CD14-positive monocyte (primary cell): Measurements from ENCODE around the gene NAGPA. TPM values are rescaled to one million over a fixed set of nuclear protein-coding genes. Genes with fewer than 3 reads are reported as not detected.

Experiments used
- DNase-seq, 3 donors: peaks; one replicate each; pipeline ENCODE4 v3.0.0-alpha.2; 2011 to 2022
- H2AFZ ChIP-seq: 2 replicates; pipeline ENCODE4 v1.6.0; 2012; ENCODE audit warnings: mild to moderate bottlenecking, low read depth, low read length, inconsistent platforms; ENCODE audit not compliant: insufficient read depth, poor library complexity, severe bottlenecking
- H3K27ac ChIP-seq, 2 donors: 1 replicate in 1 of 2; 2 replicates in 1 of 2; pipeline ENCODE4 v1.5.1; 2012 to 2013; ENCODE audit warnings: low read length in 2 of 2, control low read depth in 1 of 2, inconsistent platforms in 1 of 2, low read depth in 1 of 2, mild to moderate bottlenecking in 1 of 2
- H3K27me3 ChIP-seq, 2 donors: one replicate each; pipeline versions ENCODE4 v1.6.0 to v1.6.1; 2011 to 2013; ENCODE audit warnings: low read length in 2 of 2; ENCODE audit not compliant: control insufficient read depth in 2 of 2, insufficient read depth in 2 of 2
- H3K36me3 ChIP-seq, 2 donors: replicated peaks in 1 of 2; 1 replicate in 1 of 2; 2 replicates in 1 of 2; pipeline versions ENCODE4 v1.5.1 to v1.6.1; 2012 to 2013; ENCODE audit warnings: low read length in 2 of 2, control low read depth in 1 of 2, inconsistent platforms in 1 of 2, mild to moderate bottlenecking in 1 of 2; ENCODE audit not compliant: insufficient read depth in 2 of 2, control insufficient read depth in 1 of 2
- H3K4me1 ChIP-seq, 2 donors: 1 replicate in 1 of 2; 2 replicates in 1 of 2; pipeline versions ENCODE4 v1.5.1 to v1.6.1; 2012 to 2013; ENCODE audit warnings: low read length in 2 of 2, control low read depth in 1 of 2, inconsistent platforms in 1 of 2, mild to moderate bottlenecking in 1 of 2, moderate library complexity in 1 of 2; ENCODE audit not compliant: insufficient read depth in 2 of 2, control insufficient read depth in 1 of 2
- H3K4me2 ChIP-seq: replicated peaks from 2 replicates; pipeline ENCODE3; 2012; ENCODE audit warnings: low read length, moderate library complexity, mild to moderate bottlenecking; ENCODE audit not compliant: poor library complexity, severe bottlenecking; ENCODE audit errors: extremely low read depth
- H3K4me3 ChIP-seq, 3 experiments: fragments of 200-600 bp in 1 of 3; sonication (generic) in 1 of 3; replicated peaks in 1 of 3; 1 replicate in 2 of 3; 2 replicates in 1 of 3; pipeline ENCODE4 v1.5.1; 2011 to 2013; ENCODE audit warnings: low read length in 3 of 3, mild to moderate bottlenecking in 3 of 3, control low read depth in 2 of 3, low read depth in 2 of 3, inconsistent platforms in 1 of 3, moderate library complexity in 1 of 3
- H3K79me2 ChIP-seq: 2 replicates; pipeline ENCODE4 v1.6.0; 2012; ENCODE audit warnings: mild to moderate bottlenecking, control low read depth, inconsistent platforms, low read length, moderate library complexity; ENCODE audit not compliant: insufficient read depth
- H3K9ac ChIP-seq: 2 replicates; pipeline ENCODE4 v1.6.0; 2017; ENCODE audit warnings: low read length, mild to moderate bottlenecking; ENCODE audit not compliant: insufficient read depth, poor library complexity, severe bottlenecking
- H3K9me3 ChIP-seq, 2 donors: replicated peaks in 1 of 2; 1 replicate in 1 of 2; 2 replicates in 1 of 2; pipeline versions ENCODE4 v1.5.1 to v1.6.1; 2012 to 2013; ENCODE audit warnings: low read length in 2 of 2, control low read depth in 1 of 2; ENCODE audit not compliant: control insufficient read depth in 1 of 2, insufficient read depth in 1 of 2
- H4K20me1 ChIP-seq: 2 replicates; pipeline ENCODE4 v1.6.0; 2012; ENCODE audit warnings: mild to moderate bottlenecking, low read length, control low read depth, moderate library complexity; ENCODE audit not compliant: insufficient read depth
- H3K27ac Mint-ChIP-seq, 7 donors: one replicate each; pipeline ENCODE4 v1.8.0; 2020; ENCODE audit warnings: mild to moderate bottlenecking in 7 of 7, mixed read lengths in 7 of 7, moderate library complexity in 6 of 7, inconsistent platforms in 2 of 7
- H3K27me3 Mint-ChIP-seq, 3 donors: one replicate each; pipeline ENCODE4 v1.8.0; 2021 to 2022; ENCODE audit warnings: low read depth in 3 of 3, mild to moderate bottlenecking in 3 of 3, mixed read lengths in 3 of 3, moderate library complexity in 3 of 3, inconsistent platforms in 1 of 3
- H3K36me3 Mint-ChIP-seq, 2 donors: one replicate each; pipeline ENCODE4 v1.8.0; 2020; ENCODE audit warnings: mixed read lengths in 2 of 2, inconsistent platforms in 1 of 2, mild to moderate bottlenecking in 1 of 2
- H3K4me1 Mint-ChIP-seq: one replicate; pipeline ENCODE4 v1.8.0; 2020; ENCODE audit warnings: mild to moderate bottlenecking, mixed read lengths
- H3K4me3 Mint-ChIP-seq, 2 donors: one replicate each; pipeline ENCODE4 v1.8.0; 2020; ENCODE audit warnings: mild to moderate bottlenecking in 2 of 2, mixed read lengths in 2 of 2, moderate library complexity in 1 of 2
- H3K9me3 Mint-ChIP-seq, 7 donors: one replicate each; pipeline ENCODE4 v1.8.0; 2020 to 2022; ENCODE audit warnings: mixed read lengths in 7 of 7, mild to moderate bottlenecking in 6 of 7, moderate library complexity in 6 of 7, inconsistent platforms in 2 of 7
- WGBS: methylation state at CpG from one replicate; pipeline ENCODE4 v1.1.5; 2013; ENCODE audit warnings: missing lambda C conversion rate; ENCODE audit not compliant: insufficient coverage; 5-methylcytosine and 5-hydroxymethylcytosine counted together
- intact Hi-C, 2 donors: fragments of 100-400 bp; cut with micrococcal nuclease; formaldehyde crosslinking; loops; one replicate each; pipeline versions ENCODE4 v1.15.0 to v1.15.1; 2023
- polyA plus RNA-seq, 3 donors: library from polyadenylated mRNA; depleted of rRNA in 1 of 3; unstranded in 2 of 3; stranded (reverse) in 1 of 3; fragments of 300-500 nt in 2 of 3; fragments of >200 nt in 1 of 3; fragmentation: Illumina TruSeq in 2 of 3; gene quantifications; 1 replicate in 2 of 3; 2 replicates in 1 of 3; pipeline ENCODE4 v1.2.3, GENCODE V29; 2012 to 2021
- TF ChIP-seq, protein P1 (sequence below): fragments of 200-600 bp; IDR thresholded peaks from one replicate; pipeline ENCODE4 v1.8.0; 2022; ENCODE audit warnings: antibody characterized with exemption, mild to moderate bottlenecking

NAGPA gene
- polyA plus RNA-seq, 3 donors, result 44.1 to 51.5 (median 44.9) TPM

DNA sequence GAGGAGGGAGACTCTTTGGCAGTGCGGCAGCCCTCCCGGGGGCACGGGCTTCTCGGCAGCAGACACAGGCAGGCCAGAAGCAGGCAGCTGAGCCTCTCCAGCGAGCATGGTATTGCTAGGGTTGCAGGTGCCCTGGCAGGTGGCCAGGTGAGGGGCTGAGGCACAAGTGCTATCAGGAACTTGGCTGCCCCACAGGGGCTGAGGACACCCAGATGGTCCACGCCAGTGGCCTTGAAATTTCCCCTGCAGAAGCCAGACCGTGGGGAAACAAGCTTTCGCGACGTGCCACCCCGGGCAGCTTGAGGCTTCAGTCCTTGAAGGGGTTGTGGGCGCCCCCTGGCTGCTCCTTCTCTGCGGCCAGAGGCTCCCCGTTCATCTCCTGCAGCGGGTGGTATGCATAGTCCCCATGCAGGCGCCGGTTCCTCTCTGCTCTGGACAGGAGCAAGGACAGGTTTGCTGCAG is 8.5 kb downstream of the NAGPA start:
- no peak overlapping the region for H3K27ac ChIP-seq
- no peak for DNase-seq
- H3K27me3 ChIP-seq, result no peaks in the 10 kb centered on the region
- no peaks in the 10 kb centered on the region for H3K79me2 ChIP-seq
- TF ChIP-seq, protein P1, sequence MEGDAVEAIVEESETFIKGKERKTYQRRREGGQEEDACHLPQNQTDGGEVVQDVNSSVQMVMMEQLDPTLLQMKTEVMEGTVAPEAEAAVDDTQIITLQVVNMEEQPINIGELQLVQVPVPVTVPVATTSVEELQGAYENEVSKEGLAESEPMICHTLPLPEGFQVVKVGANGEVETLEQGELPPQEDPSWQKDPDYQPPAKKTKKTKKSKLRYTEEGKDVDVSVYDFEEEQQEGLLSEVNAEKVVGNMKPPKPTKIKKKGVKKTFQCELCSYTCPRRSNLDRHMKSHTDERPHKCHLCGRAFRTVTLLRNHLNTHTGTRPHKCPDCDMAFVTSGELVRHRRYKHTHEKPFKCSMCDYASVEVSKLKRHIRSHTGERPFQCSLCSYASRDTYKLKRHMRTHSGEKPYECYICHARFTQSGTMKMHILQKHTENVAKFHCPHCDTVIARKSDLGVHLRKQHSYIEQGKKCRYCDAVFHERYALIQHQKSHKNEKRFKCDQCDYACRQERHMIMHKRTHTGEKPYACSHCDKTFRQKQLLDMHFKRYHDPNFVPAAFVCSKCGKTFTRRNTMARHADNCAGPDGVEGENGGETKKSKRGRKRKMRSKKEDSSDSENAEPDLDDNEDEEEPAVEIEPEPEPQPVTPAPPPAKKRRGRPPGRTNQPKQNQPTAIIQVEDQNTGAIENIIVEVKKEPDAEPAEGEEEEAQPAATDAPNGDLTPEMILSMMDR, result no peak
- no peak overlapping the region for H3K4me3 Mint-ChIP-seq
- H4K20me1 ChIP-seq, result no peaks in the 10 kb centered on the region
- H3K36me3 ChIP-seq, result peaks cover 39 to 54% of the 10 kb centered on the region in 2 donors
- no peak overlapping the region for H3K4me3 ChIP-seq
- intact Hi-C loops, result no loop called here
- WGBS, result 77% methylated on average over 16 of the region's 17 CpGs
- H3K9me3 ChIP-seq, result no peaks in the 10 kb centered on the region
- no peaks in the 10 kb centered on the region for H3K9me3 Mint-ChIP-seq
- H3K4me1 Mint-ChIP-seq, result no peaks in the 10 kb centered on the region
- peaks cover 0 to 3% (median 3%) of the 10 kb centered on the region in 3 donors for H3K27me3 Mint-ChIP-seq
- peaks cover 36 to 54% of the 10 kb centered on the region in 2 donors for H3K36me3 Mint-ChIP-seq
- H3K4me1 ChIP-seq, result no peaks in the 10 kb centered on the region
- H3K9ac ChIP-seq, result no peak overlapping the region
- no peak overlapping the region for H2AFZ ChIP-seq
- H3K27ac Mint-ChIP-seq, result no peak overlapping the region
- no peak overlapping the region for H3K4me2 ChIP-seq

DNA sequence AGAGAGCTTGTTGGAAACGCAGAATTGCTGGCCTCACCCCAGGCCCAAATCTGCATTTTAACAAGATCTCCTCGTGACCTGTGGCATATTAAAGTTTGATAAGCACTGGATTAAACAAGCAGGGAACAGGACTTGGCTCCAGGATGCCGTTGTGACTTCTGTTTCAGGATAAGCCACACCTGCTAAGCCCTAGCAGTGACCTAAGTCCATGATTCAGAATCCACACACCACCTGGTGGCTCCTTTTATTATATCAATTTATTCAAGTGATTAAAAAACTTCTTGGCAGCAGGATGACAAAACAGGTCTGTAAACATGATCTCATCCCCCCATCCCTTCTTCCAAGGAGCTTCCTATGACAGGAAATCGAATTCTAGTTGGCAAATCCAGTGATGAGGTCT is 9.1 kb downstream of the NAGPA start:
- H3K27me3 ChIP-seq, result no peaks in the 10 kb centered on the region
- H3K27ac Mint-ChIP-seq, result no peak overlapping the region
- no peak overlapping the region for H3K27ac ChIP-seq
- 95% methylated on average over 3 of the region's 4 CpGs for WGBS
- peaks cover 0 to 4% (median 3%) of the 10 kb centered on the region in 3 donors for H3K27me3 Mint-ChIP-seq
- no peak overlapping the region for H3K9ac ChIP-seq
- H3K4me1 Mint-ChIP-seq, result no peaks in the 10 kb centered on the region
- H3K4me2 ChIP-seq, result no peak overlapping the region
- no peak for DNase-seq
- intact Hi-C loops, result no loop called here
- no peaks in the 10 kb centered on the region for H3K79me2 ChIP-seq
- no peaks in the 10 kb centered on the region for H3K9me3 ChIP-seq
- H3K4me3 ChIP-seq, result no peak overlapping the region
- no peaks in the 10 kb centered on the region for H3K9me3 Mint-ChIP-seq
- TF ChIP-seq, protein P1, result no peak
- no peaks in the 10 kb centered on the region for H4K20me1 ChIP-seq
- peaks cover 32 to 49% of the 10 kb centered on the region in 2 donors for H3K36me3 Mint-ChIP-seq
- peaks cover 33 to 48% of the 10 kb centered on the region in 2 donors for H3K36me3 ChIP-seq
- no peaks in the 10 kb centered on the region for H3K4me1 ChIP-seq
- no peak overlapping the region for H2AFZ ChIP-seq
- H3K4me3 Mint-ChIP-seq, result no peak overlapping the region
